OCI-M1 (cell line): Measurements from ENCODE around the gene CRB3.

Source experiments
- DNase-seq: peaks from one replicate; lab custom pipeline; 2025; lab: John Stamatoyannopoulos, UW

Gene CRB3

GRCh38 chr19:6433165-6433564 is 30.9 kb upstream of the CRB3 start:
- DNase-seq = no peak

DNA sequence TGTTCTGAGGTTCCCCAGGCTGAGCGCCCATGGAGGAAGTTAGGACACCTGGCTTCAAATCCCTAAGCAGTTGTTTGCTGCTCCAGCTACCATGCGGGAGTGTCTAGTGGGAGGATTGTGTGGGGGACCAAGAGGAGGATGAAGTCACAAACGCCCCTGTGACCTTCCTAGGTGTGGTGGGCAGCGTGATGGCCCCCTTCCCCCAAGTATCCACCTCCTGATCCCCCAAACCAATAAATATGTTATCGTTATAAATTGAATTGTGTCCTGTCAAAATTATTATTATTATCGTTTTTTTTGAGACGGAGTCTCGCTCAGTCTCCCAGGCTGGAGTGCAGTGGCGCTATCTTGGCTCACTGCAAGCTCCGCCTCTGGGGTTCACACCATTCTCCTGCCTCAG is 30.4 kb upstream of the CRB3 start, which contains the start of gene SLC25A41:
SLC25A41 (minus strand) TSS at position 101 of the 400 bp plus-strand sequence; CDS start at position 31, 70 bp downstream.
- DNase-seq = no peak

DNA sequence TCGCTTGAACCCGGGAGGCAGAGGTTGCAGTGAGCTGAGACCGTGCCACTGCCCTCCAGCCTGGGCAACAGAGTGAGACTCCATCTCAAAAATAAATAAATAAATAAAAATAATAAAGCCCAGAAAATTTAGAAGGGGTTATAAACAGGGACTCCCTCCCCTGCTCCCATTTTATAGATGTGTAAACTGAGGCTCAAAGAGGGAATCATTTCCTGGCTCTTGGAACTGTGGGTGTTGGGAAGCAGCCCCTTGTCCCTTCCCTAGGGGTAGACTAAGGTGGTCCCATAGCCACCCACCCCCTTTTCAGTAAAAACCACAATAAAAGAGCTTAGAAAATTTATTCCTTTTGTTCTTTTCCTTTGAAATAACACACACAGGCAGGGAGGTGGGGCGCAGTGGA is 24.3 kb upstream of the CRB3 start:
- no peak for DNase-seq

DNA sequence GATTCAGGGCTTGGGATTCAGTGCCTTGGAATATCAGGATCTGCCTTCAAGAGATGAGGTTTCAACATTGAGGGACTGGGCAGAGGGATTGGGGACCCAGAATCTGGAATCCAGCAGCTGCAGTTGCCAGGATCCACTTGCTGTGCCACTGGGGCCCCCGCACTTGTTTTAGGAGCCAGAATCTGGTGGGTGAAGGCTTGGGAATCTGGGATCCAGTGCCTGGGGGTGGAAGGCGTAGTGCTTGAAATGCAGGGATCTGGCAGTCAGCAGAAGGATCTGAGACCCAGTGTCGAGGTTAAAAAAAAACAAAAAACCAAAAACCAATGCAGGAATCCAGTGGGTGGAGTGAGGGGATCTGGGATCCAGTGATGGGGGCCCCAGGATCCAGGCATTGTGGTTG is 23.2 kb upstream of the CRB3 start:
- DNase-seq = no peak

GRCh38 chr19:6442087-6442688 is 21.9 kb upstream of the CRB3 start:
- DNase-seq = no peak

GRCh38 chr19:6443986-6444385 is 20.1 kb upstream of the CRB3 start:
- DNase-seq = no peak

GRCh38 chr19:6446452-6446851 is 17.6 kb upstream of the CRB3 start:
- no peak for DNase-seq

- no peak for DNase-seq
Observed at GRCh38 chr19:6448045-6448444, 16.0 kb upstream of the CRB3 start.

GRCh38 chr19:6450166-6450565 is 13.9 kb upstream of the CRB3 start:
- no peak for DNase-seq

DNA sequence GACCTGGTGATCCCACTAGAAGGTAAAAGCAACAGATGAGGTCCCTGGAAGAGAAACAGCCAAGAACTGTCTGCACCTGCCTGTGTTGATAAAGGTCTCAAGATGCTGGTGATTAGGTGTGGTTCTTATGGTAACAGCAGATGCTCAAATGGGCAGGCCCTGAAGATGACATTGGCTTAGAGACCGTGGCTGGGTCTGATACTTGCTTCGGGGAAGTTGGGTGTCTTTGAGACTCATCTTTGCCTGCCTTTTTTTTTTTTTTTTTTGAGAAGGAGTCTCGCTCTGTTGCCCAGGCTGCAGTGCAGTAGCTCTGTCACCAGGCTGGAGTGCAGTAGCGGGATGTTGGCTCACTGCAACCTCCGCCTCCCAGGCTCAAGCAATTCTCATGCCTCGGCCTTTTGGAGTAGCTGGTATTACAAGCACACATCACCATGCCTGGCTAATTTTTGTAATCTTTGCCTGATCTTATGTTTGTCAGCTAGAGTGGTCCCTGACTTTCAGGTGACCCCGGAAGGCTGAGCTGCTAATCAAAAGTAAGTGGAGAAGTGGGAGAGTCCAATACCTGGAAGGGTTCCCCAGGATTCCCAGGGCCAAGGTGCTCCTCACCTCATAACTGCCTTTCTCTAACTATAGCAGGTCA is 12.4 kb upstream of the CRB3 start:
- no peak for DNase-seq

DNA sequence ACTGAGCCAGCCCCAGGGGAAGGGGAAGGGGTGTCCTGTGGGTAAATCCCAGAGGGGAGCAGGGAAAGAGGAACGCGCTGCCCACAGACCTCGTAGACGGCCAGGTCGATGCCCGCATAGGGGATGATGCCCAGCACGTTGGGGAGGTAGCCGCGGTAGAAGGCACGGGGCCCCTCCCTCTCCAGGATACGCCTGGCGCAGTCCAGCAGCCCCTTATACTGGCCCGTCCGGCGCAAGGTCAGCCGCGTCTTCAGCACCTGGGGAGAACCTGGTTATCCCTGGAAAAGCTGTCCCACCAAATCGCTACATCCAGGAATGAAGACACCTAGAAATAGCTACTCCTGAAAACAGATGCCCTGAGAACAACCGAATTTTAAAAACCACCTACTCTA is 11.9 kb upstream of the CRB3 start:
- no peak for DNase-seq

DNA sequence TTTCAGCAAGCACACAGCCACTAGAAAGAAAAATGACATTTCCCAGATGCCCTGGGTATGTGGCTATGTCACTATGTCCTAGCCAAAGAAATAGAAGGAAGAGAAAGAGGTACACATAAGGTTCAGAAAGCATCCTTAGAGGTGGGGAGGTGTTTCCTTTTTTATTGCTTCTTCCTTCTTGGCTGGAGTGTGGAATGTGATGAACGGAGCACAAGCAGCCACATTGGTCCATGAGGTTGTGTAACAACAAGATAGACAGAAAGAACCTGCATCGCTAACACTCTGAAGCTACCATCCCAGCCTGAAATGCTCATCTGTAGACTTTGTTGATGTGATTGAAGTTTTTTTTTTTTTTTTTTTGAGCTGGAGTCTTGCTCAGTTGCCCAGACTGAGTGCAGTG is 11.2 kb upstream of the CRB3 start:
- DNase-seq = no peak

DNA sequence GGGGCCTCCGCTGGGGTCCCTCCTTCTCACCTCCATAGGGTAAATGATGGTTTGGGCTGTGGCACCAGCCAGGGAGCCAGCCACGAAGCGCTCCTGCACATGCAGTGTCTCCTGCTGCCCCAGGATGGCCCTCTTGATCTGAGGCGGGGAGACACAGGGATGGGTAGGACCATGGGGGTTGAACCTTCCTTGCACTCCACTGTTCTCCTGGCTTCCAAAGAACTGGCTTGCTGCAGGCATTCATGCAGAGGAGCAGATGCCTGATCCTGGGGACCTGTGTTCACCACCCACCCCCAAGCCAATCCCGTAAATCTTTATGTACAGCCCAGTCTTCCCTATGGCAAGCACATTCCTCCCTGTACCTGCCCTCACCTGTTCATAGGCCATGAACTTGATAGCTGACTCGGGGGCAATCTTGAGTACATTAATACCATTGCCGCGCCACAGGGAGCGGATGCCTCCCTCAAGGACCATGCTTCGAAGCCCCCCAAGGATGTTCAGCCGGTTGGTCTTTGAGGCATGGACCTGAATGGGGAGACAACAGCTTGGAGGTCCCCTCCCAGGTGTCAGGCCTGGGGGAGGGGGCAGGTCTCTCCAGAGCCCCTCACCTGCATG is 10.0 kb upstream of the CRB3 start:
- DNase-seq = no peak

DNA sequence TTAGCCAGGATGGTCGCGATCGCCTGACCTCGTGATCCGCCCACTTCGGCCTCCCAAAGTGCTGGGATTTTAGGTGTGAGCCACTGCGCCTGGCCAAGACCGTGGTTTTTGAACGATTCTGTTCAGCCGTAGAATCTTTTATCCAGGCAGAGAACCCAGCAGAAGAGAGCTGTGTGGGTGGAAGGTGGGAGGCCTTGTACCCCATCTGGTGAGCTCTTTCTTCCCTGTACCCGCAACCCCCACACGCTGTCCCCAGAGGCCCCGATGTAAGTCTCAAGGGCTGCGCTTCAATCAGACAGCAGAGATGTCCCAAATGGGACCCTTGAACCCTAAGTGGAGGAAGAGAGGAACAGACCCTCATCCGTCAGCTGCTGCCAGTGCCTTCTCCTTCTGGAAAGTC is 8.1 kb upstream of the CRB3 start:
- DNase-seq = no peak

DNA sequence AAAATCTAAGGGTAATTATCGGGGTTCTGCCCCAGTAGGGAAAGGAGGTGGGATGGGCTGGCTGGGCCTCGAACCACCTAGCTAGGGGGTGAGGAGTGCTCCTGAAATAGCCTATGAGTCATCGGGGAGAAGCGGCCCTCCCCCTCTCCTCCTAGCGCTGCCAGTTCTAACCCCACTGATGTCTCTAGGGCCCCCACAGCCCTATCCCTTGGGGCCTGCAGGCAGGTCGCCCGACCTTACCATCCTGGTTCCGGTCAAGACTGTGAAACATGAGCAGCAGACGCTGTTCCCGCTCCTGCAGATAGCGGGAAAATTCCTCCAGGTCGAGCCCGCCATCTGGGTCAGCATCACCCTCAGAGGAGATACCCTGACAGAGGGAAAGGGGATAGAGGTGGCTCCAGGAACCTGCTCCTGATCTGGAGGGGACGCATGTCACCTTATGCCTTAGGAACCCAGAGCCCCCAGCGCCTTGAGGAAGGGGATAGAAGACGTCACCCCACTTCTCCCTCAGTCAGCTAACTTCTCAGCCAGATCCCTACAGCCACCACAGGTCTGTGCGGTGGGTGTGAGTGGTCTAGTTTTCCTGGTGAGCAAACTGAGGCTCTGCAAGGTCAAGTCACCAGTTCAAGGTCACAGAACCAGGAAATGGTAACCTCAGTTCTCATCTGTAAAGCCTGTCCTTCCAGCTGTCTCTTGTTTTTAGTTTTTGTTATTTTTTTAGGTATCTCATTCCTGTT is 5.9 kb upstream of the CRB3 start:
- DNase-seq = no peak

DNA sequence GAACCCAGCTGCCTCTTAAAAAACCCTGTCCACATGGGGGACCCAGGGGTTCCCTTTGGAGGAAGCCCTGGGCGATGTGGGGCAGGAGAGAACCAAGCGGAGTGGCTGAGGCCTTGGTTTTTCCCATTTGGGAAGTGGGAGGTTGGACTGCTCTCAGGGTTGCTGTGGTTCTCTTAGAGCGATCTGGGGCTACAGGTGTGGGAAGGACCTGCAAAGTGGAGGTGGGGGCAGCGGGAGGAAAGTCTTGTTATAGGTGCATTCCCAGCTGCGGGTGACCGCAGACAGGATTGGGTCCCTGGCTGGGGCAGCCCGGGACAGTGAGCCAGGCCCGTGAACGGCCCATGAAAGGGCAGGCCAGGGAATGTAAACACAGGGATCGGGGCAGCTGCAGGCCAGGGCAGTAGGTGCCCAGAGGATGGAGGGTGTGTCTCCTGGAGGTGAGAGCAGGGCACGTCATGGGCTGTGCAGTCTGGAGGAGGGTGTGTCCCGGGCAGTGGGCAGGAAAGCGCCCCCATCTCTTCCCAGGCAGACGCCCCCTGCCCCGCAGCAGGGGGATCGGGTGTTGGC is 5.3 kb upstream of the CRB3 start:
- no peak for DNase-seq

DNA sequence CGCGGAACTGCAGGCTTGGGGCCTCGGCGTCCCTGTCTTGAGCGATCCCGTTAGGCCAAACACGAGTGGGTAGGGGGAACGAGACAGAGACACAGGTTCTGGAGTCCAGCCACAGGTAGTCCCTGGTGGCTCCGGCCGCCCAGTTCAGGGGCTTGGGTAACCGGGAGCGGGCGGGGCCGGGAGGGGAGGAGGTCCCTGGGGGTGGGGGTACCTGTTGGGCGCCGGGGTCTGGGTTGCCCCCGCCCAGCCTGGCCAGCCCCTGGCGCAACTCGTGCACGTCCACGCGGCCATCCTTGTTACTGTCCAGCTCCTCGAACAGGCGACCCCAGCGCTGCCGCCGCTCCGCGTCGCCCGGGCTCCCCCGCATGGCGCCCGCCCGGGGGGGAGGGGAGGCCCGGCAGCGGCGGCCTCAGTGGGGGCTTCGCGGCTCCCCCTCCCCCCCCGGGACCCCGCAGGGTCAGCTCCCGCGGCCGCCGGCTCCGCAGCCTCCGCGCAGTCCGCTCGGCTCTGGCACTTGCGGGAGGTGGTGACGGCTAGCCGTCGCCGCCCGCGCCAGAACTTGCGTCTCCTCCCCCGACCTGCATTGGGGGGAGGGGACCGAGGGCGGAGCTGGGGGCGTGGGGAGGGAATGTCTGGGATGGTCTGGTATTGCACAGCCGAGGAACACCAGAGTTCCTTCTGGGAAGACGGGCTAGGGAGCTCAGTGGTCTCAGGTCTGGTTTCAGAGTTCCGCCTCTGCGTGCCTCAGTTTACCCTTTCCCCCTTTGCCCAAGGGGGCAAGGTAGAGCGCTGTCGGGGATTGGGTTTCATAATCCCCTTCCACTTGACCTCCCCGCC is 4.6 kb upstream of the CRB3 start, which contains the start of gene SLC25A23:
SLC25A23 (minus strand) TSS at position 531 of the 837 bp plus-strand sequence; CDS start at position 367, 164 bp downstream.
- DNase-seq = peak; percentile 79

DNA sequence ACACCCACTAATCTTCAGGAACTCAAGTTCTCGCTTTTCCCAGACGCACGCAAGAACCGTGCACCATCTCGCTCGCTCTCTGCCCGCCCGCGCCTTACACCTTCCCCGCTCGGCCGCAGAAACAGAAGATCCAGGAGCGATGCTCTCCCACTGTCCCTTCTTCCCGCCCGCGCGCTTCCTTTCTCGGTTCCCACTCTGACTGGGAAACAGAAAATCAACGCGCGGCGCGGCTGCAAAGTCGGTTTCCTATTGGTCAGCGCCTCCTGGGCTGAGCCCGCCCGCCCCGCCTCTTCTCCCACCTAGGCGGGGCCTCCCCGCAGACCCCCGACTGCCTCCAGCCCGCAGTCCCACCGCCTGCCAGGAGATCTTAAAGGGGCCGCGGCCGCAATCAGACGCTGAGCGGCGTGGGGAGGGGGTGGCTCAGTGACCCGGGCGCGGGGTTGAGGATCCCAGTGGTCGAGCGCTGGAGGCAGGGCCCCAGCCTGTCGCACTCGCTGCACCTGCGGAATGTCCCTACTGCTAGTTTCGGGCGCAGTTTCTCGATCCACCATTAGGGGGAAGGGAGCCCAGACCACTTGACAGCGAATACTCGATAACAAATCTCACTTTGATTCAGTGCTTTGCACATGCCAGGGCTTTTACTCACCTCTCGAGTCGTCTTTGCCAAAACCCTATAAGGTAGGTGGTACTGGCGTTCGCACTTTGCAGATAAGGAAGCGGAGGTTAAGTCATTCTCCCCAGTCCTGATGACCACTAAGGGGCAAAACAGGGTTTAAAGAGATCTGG is 3.8 kb upstream of the CRB3 start:
- peak; percentile 97 for DNase-seq

DNA sequence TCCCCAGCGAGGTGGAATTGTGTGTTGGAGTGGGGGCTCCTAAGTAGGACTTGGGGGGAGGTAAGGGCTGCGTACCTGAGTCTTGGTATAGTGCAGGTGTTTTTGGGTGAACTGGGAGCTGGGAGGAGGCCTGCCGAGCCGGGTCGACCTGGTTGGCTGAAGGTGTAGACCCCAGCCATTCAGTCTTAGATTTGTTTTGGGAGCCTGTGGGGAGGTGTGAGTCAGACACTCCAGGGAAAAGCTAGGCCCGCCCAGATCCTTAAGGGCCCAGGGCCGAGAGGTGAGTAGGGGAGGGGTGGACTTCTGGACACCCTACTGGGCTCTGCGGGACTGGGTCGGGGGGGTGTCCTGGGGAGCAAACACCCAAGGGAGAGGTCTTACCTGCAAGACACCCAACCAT is 935 bp downstream of the CRB3 start:
- DNase-seq = no peak

DNA sequence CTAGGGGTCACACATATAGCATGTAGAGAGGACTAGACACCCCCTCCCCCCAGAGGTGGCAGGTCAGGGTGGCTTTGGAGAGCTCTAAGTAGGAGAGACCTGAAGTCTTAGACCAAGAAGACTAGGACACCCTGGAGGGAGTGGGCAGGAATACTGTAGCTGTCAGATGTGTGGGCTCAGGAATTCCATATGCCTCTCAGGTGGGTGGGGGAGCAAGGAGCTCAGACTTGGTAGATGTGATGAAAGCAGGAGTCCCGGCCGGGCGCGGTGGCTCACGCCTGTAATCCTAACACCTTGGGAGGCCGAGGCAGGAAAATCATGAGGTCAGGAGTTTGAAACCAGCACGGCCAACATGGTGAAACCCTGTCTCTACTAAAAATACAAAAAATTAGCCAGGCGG is 1.6 kb downstream of the CRB3 start:
- no peak for DNase-seq
